Endothelial cell of umbilical vein (primary cell): Measurements from ENCODE around the gene GGNBP2. TPM values are rescaled to one million over a fixed set of nuclear protein-coding genes. Genes with fewer than 3 reads are reported as not detected.

Experiments
- BruUV-seq: library from RNA; stranded (reverse); fragments of 400-500 nt; replicated peaks from 2 replicates; lab custom pipeline; 2021; lab: Mats Ljungman, UMichigan
- CTCF ChIA-PET: fragments of 300-600, 350-600 bp; sonication (Branson Sonifier 250); formaldehyde crosslinking; loops from one replicate; lab custom pipeline; 2021; ENCODE audit warnings: antibody characterized with exemption, inconsistent platforms; lab: Charles Lee
- POLR2A ChIA-PET: fragments of 300-600, 350-600 bp; sonication (Branson Sonifier 250); formaldehyde crosslinking; loops from one replicate; lab custom pipeline; 2021; ENCODE audit warnings: antibody characterized with exemption, inconsistent platforms; lab: Charles Lee
- DNase-seq: peaks from one replicate; pipeline ENCODE4 v3.0.0-alpha.2; 2011; ENCODE audit warnings: low read depth, low spot score
- FAIRE-seq: peaks from 2 replicates; lab custom pipeline; 2011; peaks lifted over from hg19 to GRCh38; lab: Jason Lieb, UNC
- H2AFZ ChIP-seq: 2 replicates; pipeline ENCODE4 v1.6.0; 2012; ENCODE audit warnings: low read depth, low read length, control low read depth, inconsistent platforms
- H3K27ac ChIP-seq: 2 replicates; pipeline ENCODE4 v1.5.1; 2011; ENCODE audit warnings: low read depth, mild to moderate bottlenecking, control low read depth, low read length, moderate library complexity; ENCODE audit not compliant: insufficient read depth
- H3K27me3 ChIP-seq, 2 experiments: 2 replicates each; pipeline versions ENCODE4 v1.6.0 to v1.6.1; 2011; ENCODE audit warnings: low read length in 2 of 2, mixed read lengths in 1 of 2; ENCODE audit not compliant: control insufficient read depth in 2 of 2, insufficient read depth in 2 of 2
- H3K36me3 ChIP-seq, 2 experiments: 2 replicates in 1 of 2; 3 replicates in 1 of 2; pipeline ENCODE4 v1.5.1; 2011; ENCODE audit warnings: low read length in 2 of 2, mild to moderate bottlenecking in 1 of 2, moderate library complexity in 1 of 2; ENCODE audit not compliant: control insufficient read depth in 2 of 2, insufficient read depth in 2 of 2; ENCODE audit errors: extremely low read depth in 1 of 2
- H3K4me1 ChIP-seq: 3 replicates; pipeline ENCODE4 v1.5.1; 2011; ENCODE audit warnings: mild to moderate bottlenecking, low read length; ENCODE audit not compliant: control insufficient read depth, insufficient read depth; ENCODE audit errors: extremely low read depth
- H3K4me2 ChIP-seq: 2 replicates; pipeline ENCODE4 v1.6.1; 2011; ENCODE audit warnings: low read length, control low read depth, mixed read lengths; ENCODE audit not compliant: insufficient read depth
- H3K4me3 ChIP-seq, 3 experiments: fragments of 200-600 bp in 1 of 3; sonication (generic), shearing (Covaris generic) in 1 of 3; replicated peaks in 1 of 3; 2 replicates each; pipeline ENCODE4 v1.5.1; 2011 to 2016; ENCODE audit warnings: control low read depth in 3 of 3, low read length in 3 of 3, mild to moderate bottlenecking in 2 of 3, inconsistent platforms in 1 of 3, low read depth in 1 of 3, moderate library complexity in 1 of 3; ENCODE audit not compliant: insufficient read depth in 1 of 3
- H3K79me2 ChIP-seq: 2 replicates; pipeline ENCODE4 v1.6.0; 2012; ENCODE audit warnings: low read length, inconsistent platforms; ENCODE audit not compliant: control insufficient read depth, insufficient read depth
- H3K9ac ChIP-seq: replicated peaks from 2 replicates; pipeline ENCODE3; 2011; ENCODE audit warnings: low read length, control low read depth; ENCODE audit not compliant: insufficient read depth; ENCODE audit errors: extremely low read depth
- H3K9me1 ChIP-seq: replicated peaks from 3 replicates; pipeline ENCODE4 v1.6.0; 2011; ENCODE audit warnings: mild to moderate bottlenecking, low read length; ENCODE audit not compliant: control insufficient read depth, insufficient read depth; ENCODE audit errors: extremely low read depth
- H3K9me3 ChIP-seq: replicated peaks from 2 replicates; pipeline ENCODE4 v1.5.1; 2012; ENCODE audit warnings: low read length, inconsistent platforms; ENCODE audit not compliant: control insufficient read depth, insufficient read depth
- H4K20me1 ChIP-seq: replicated peaks from 2 replicates; pipeline ENCODE3; 2011; ENCODE audit warnings: mild to moderate bottlenecking, low read length; ENCODE audit not compliant: control insufficient read depth, insufficient read depth; ENCODE audit errors: extremely low read depth
- EZH2 ChIP-seq: IDR thresholded peaks from 2 replicates; pipeline ENCODE4 v1.6.1; 2012; ENCODE audit warnings: borderline replicate concordance, low read depth, mild to moderate bottlenecking, moderate library complexity, low read length, inconsistent platforms; ENCODE audit not compliant: severe bottlenecking
- FOS ChIP-seq: IDR thresholded peaks from 2 replicates; pipeline ENCODE4 v1.6.1; 2011; ENCODE audit warnings: mild to moderate bottlenecking, low read length, moderate library complexity, borderline replicate concordance; ENCODE audit not compliant: insufficient read depth
- GATA2 ChIP-seq: IDR thresholded peaks from 2 replicates; pipeline ENCODE4 v1.7.0; 2011; ENCODE audit warnings: low read depth, mild to moderate bottlenecking, moderate library complexity, mixed read lengths, low read length; ENCODE audit not compliant: insufficient read length, insufficient read depth
- JUN ChIP-seq: IDR thresholded peaks from 2 replicates; pipeline ENCODE4 v1.6.1; 2011; ENCODE audit warnings: borderline replicate concordance, low read depth; ENCODE audit not compliant: insufficient read length, insufficient read depth
- MYC ChIP-seq: IDR thresholded peaks from one replicate; pipeline ENCODE4 v1.6.1; 2011; ENCODE audit warnings: mild to moderate bottlenecking, low read depth, low read length
- POLR2A ChIP-seq: IDR thresholded peaks from 2 replicates; pipeline ENCODE4 v1.6.1; 2012; ENCODE audit warnings: low read depth, mild to moderate bottlenecking, control low read depth, low read length
- POLR2AphosphoS5 ChIP-seq: IDR thresholded peaks from 2 replicates; pipeline ENCODE4 v1.6.1; 2012; ENCODE audit warnings: low read depth, mild to moderate bottlenecking, control low read depth, low read length, moderate library complexity; ENCODE audit not compliant: insufficient read depth
- dilution Hi-C: fragments of 300-500 bp; cut with MboI; formaldehyde crosslinking; loops from one replicate; pipeline ENCODE4 v1.15.0; 2019; ENCODE audit warnings: low sequenced_read_pairs; ENCODE audit not compliant: extremely low pct_ligation_motif_present
- intact Hi-C: fragments of 100-400 bp; cut with micrococcal nuclease; formaldehyde crosslinking; loops from one replicate; pipeline ENCODE4 v1.10.0; 2022
- polyA plus RNA-seq, 4 experiments: library from polyadenylated mRNA; depleted of rRNA in 3 of 4; stranded (reverse) in 3 of 4; unstranded in 1 of 4; fragments of >200 nt; gene quantifications; 2 replicates each; pipeline versions ENCODE4 v1.2.1 to v1.2.3, GENCODE V29; 2011 to 2012; ENCODE audit warnings: missing spikeins in 1 of 4
- total RNA-seq: library from RNA; stranded (reverse); gene quantifications from 2 replicates; pipeline ENCODE4 v1.2.3, GENCODE V29; 2021
- TF ChIP-seq, protein P1 (sequence below): IDR thresholded peaks from 2 replicates; pipeline ENCODE4 v1.6.1; 2011; ENCODE audit not compliant: insufficient read depth, insufficient read length
- TF ChIP-seq, protein P2 (sequence below), 2 donors: IDR thresholded peaks; 1 replicate in 1 of 2; 2 replicates in 1 of 2; pipeline ENCODE4 v1.5.1; 2011; ENCODE audit warnings: low read length in 2 of 2, mild to moderate bottlenecking in 2 of 2, moderate library complexity in 2 of 2, control low read depth in 1 of 2, inconsistent platforms in 1 of 2, low read depth in 1 of 2; ENCODE audit not compliant: insufficient read depth in 1 of 2; ENCODE audit errors: extremely low read depth in 1 of 2

The GGNBP2 gene
- total and polyA plus RNA-seq, 2 donors (not counting 3 experiments of a cell fraction or from before 2014, with no cell fraction given) = 52.6 to 77.6 TPM

DNA sequence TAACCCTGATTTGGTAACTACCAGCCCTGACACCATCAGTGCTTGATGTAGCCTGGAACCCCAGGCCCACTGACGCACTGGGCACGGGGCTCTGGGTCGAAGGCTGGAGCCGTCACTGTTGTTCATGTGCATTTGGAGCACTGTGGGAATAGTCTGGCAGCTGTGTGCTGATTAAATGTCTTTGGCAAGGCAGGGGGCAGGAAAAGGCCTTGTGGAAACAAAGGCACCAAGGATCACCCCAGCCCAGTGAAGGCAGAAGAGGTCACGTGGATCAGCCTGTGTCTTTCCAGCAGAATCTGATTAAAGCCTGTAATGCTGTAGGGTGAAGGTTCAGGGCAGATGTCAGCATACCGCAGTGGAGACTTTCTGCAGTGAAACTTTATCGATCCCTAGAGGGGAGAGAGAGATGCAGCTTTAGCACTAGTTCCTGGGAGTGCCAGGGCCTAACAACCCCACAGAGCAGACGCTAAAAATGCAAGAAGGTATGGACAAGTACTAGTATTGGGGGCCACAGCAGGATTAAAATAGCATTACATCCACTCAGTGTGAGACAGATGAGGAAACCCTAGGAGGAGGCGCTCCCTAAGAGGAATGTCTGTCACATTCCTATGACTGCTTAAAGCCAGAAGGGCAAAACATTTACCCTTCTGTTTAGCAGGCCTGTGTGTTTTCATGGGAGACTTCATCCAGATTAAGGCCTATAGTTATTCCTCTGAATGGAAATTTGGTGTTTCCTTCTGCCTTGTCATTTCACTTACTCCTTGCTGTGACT is 48.5 kb upstream of the GGNBP2 start:
- DNase-seq (no peak), FAIRE-seq (no peak)
- no peak overlapping the region for H3K9ac ChIP-seq
- CTCF ChIA-PET = interaction anchor here (1.6 to 3.1 kb wide), 2 partner anchors 10 to 13 kb away, joined by 3 to 9 read pairs; no protein-coding TSS in a partner anchor
- dilution Hi-C loops (no loop called here), intact Hi-C loops (no loop called here)
- no peak overlapping the region for H3K4me2 ChIP-seq
- H3K4me3 ChIP-seq = no peak overlapping the region
- H3K9me1 ChIP-seq = no peaks in the 10 kb centered on the region
- POLR2A ChIA-PET = no interaction called here
- TF ChIP-seq EZH2 (no peak), GATA2 (no peak), POLR2A (no peak), MYC (no peak), POLR2AphosphoS5 (no peak), FOS (no peak), JUN (no peak)
- TF ChIP-seq, protein P1, sequence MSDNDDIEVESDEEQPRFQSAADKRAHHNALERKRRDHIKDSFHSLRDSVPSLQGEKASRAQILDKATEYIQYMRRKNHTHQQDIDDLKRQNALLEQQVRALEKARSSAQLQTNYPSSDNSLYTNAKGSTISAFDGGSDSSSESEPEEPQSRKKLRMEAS = no peak
- TF ChIP-seq, protein P2, sequence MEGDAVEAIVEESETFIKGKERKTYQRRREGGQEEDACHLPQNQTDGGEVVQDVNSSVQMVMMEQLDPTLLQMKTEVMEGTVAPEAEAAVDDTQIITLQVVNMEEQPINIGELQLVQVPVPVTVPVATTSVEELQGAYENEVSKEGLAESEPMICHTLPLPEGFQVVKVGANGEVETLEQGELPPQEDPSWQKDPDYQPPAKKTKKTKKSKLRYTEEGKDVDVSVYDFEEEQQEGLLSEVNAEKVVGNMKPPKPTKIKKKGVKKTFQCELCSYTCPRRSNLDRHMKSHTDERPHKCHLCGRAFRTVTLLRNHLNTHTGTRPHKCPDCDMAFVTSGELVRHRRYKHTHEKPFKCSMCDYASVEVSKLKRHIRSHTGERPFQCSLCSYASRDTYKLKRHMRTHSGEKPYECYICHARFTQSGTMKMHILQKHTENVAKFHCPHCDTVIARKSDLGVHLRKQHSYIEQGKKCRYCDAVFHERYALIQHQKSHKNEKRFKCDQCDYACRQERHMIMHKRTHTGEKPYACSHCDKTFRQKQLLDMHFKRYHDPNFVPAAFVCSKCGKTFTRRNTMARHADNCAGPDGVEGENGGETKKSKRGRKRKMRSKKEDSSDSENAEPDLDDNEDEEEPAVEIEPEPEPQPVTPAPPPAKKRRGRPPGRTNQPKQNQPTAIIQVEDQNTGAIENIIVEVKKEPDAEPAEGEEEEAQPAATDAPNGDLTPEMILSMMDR (IDR thresholded peaks at IDR 0.05; ENCODE audit: extremely low read depth in 1 of 2, insufficient read depth in 1 of 2, low read depth in 1 of 2, low read length in 2 of 2) = no peak
- H3K4me1 ChIP-seq = no peaks in the 10 kb centered on the region
- H2AFZ ChIP-seq = no peak overlapping the region
- BruUV-seq = no TSS peak
- no peaks in the 10 kb centered on the region for H4K20me1 ChIP-seq
- no peaks in the 10 kb centered on the region for H3K27me3 ChIP-seq
- no peaks in the 10 kb centered on the region for H3K9me3 ChIP-seq
- peaks cover 5% of the 10 kb centered on the region for H3K79me2 ChIP-seq
- no peak overlapping the region for H3K27ac ChIP-seq
- H3K36me3 ChIP-seq = peaks cover 10 to 34% of the 10 kb centered on the region in 2 experiments
